HG03066 (cell line): ENCODE data around the gene IQCH.

Experiments used
- ATAC-seq: cut with Tn5 transposase; IDR thresholded peaks from one replicate; pipeline ENCODE4 v1.9.1; 2021; ENCODE audit warnings: low read depth; ENCODE audit not compliant: unreplicated experiment

IQCH gene

DNA sequence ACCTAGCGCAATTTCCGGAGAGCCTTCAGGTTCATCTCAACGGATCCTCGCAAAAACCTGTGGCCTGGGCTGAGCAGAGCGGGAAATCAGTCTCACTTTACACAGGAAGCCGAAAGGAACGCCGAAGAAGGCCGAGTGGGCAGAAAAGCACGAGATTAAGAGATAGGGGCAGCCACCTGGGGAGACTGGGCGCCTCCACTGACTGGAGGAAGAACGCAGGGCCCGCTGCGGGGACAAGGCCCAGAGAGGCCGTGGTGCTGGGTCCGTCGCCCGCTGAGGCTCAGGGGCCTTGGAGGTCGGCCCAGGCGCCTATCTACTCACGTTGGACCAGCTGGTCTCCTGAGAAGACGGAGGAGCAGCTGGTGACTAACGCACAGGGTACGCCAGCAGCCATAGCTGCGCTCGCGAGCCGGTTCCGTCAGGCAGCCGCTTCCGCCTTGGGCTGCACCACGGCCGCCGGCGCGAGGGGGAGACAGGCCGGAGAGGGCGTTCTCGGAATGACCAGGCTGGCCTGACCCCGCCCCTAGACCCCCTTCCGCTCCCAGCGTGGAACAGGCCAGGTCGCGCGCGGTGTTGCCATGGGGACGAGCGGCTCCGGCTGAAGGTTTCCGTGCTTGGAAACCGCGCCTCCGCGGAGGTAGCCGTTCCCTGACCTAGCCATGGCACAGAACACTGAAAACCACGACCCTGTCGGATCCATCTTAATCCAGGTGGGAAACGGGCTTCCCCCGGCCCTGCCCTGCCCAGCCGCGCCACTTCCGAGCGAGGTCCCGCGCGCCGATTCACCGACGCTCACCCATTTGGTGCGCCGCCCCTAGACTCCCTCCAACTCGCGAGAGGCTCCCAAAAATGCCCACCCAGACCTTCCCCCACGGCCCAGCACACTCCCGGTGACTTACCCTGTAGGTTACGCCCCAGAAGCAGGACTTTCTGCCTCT is at the start of gene IQCH, which contains the start of gene AAGAB:
IQCH (plus strand) TSS at position 549 of the 938 bp plus-strand sequence; CDS start at position 660, 111 bp downstream.
AAGAB (minus strand) TSS at position 424 of the 938 bp plus-strand sequence; CDS start at position 394, 30 bp downstream.
- ATAC-seq, result peak; percentile 92

DNA sequence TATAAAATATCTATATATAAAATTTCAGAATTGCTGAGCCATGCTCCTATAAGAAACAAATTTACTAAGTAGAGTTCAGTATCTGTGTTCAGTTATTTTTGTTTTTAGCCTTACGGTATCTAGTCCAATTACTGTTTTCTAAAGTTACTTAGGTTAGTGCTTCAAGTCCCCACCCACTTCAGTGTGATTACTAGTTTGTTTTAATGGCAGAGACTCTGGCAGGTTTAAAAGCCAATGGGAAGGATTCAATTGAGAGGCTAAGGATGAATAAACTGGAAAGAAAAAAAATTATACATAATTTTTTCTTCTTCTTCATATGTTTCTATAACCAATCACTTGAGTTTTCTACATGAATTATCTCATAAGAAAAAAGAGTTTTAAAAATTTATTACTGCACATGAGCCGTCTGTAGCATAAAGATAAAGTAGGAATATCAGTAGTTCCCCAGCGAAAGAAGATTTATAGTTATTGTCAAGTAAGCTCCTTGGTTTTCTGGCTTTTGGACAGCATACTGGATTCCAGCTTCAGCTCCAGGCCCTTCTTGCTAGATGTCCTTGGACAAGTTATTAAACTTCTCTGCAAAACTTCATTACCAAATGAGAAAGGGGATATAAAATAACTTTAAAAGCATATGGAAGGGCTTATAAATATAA is 46.9 kb upstream of the IQCH start:
- no peak for ATAC-seq

DNA sequence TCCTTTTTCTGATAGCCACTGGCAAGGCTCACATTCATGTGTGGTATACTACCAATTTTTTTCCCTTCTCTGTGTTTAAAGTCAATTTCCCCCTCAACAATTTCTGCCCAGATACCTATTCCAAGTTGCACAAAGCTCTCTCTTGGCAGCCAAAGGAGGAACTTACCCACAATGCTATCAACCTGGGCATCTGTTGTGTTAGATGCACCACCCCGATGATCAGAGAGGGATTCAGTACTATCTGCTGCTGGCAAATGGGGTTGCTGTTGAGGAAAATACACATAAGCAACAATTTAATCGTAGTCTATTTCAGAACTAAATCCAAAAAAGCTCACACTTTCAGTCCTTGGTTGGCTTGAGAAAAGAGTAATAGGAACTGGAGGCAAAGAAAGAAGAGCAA is 46.2 kb upstream of the IQCH start:
- no peak for ATAC-seq

DNA sequence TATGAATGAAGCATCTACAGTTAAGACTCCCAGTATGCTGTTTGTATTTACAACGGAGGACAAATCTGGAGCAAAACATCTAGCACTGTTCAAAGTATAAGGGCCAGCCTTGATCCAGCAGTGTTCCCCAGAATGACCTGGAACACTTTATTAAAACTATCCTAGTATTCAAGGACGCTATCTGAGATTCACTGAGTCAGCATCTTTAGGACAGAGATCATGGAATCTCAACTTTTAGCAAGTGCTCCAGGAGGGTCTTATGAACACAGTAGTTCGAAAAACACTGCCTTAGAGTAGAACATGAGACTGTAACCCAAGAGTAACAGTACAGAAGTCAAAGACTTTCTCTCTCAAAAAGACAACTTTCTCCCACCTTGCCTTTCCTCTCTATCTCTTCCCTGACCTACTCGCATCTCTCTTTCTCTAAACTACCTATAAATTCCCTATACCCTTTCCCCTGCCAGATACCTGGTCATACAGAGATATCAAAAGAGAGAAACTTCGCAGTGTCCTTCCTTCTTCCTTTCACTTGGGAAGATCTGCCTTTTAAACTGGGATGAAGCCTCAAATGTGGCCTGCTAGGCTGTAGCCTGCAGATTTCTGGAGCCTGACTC is 43.9 kb upstream of the IQCH start:
- ATAC-seq, result no peak

DNA sequence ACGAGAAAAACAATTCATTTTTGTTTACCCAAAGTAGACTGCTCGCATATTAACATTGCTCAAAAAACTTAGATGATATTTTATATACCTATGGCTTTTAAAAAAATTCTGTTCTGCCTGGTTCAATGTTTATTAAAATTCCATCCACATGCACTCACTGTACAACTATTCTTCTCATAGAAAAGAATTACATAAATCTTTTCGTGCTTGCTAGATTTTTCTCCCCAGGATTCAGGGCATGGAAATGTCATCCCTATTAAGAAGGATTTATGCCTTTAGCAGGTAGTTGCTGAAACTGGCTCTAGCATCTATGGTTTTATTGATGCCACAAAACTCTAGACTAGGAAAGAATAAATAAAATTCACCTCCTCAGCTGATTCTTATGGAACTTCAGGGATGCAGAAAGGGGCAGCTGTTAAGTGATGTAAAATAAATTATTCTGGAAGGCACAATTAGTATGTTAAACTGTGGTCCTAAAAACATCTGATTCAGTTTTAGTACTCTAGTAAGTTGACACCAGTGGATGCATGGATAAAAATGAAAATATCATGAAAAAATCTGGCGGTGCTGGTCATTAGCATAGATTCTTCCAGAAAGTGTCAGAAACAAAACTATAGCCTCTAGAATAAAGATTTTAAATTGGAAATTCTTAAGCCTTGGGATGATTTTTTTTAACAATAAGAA is 41.8 kb upstream of the IQCH start:
- ATAC-seq, result no peak

DNA sequence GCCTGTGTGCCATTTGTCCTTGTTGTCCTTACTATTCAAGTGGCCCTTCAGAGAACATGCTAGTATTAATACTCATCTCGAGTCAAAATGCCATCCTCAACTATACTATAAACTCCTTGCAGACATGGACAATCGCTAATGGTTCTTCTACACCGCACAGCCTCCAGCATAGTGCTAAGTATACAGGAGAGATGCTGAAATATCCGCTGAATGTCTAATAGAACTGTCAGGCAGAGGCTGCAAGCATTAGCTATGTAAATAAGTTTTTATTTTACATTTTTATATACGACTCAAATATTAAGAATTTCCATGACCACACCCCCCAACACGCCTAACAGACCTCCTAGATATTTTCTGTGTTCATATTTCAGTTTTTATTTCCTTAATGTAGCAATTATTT is 39.5 kb upstream of the IQCH start:
- no peak for ATAC-seq

DNA sequence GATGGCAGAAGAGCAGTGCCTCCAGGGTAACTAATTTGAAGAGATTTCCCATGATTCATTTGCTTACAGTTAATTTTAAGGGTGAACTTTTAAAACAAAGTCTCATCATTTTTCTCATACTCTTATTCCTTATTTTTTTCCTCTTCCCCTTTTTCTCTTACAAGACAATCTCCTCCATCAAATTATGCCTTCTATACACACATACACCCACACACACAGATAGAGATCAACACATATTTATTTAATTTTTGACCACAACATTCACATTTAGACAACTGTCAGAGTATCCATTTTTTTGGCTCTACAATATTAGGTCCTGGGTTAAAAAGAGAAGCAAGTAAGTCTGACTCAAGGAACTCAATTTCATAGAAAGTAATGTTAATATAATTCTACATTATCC is 37.7 kb upstream of the IQCH start:
- ATAC-seq, result no peak

DNA sequence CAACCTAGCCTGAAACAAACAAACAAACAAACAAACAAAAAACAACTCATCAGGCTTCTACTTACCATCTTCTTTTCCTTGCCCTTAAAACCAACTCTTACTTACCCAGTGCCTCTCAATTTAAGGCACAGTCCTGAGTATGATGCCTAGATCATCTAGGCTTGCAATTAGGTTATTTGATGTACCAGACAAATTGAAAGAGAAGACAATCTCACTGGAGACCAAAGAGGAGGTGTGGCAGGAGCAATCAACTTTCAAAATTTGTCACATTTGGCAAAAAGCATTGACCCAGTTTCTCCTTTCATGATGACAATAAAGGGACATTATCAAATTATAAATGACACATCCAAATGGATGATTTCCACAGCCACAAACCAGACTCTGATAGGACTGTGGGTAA is 36.2 kb upstream of the IQCH start:
- no peak for ATAC-seq

DNA sequence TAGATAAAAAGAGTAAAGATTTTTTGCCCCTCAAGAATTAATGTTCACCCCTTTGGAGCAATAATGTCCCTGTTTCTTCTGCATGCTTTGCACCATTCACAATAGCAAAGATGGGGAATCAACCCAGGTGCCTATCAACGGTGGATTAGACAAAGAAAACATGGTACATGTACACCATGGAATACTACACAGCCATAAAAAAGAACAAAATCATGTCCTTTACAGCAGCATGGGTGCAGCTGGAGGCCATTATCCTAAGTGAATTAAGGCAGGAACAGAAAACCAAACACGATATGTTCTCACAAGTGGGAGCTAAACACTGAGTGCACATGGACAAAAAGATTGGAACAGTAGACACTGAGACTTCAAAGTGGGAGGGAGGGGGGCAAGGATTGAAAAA is 35.3 kb upstream of the IQCH start:
- ATAC-seq, result no peak

DNA sequence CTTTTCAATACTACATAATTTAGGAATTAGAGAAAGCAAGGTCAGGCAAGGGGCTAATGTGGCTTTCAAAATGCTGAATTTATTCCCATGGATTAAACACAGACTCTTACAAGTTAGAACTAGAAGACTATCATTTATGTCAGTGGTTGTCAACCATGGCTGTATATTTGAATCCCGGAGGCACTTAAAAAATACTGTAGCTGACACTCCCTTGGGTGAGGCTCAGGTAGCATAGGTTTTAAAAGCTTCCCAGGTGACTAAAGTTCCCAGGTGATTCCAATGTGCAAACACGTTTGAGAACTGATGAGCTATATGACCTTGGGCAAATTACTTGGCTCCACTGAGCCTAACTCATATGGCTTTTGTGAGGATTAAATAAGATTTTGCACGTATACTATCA is 29.7 kb upstream of the IQCH start:
- no peak for ATAC-seq

DNA sequence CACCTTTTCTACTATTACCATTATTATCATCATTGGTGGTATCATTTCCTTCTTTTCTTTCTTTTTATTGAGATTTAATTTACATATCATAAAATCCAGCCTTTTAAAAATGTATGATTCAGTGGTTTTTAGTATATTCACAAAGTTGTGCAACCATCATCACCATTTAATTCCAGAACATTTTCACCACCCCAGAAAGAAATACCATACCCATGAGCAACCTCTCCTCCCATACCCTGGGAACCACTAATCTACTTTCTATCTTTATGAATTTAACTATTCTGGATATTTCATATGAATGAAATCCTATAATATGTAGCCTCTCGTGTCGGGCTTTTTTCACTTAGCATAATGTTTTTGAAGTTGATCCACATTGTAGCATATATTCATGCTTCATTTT is 29.2 kb upstream of the IQCH start:
- no peak for ATAC-seq

DNA sequence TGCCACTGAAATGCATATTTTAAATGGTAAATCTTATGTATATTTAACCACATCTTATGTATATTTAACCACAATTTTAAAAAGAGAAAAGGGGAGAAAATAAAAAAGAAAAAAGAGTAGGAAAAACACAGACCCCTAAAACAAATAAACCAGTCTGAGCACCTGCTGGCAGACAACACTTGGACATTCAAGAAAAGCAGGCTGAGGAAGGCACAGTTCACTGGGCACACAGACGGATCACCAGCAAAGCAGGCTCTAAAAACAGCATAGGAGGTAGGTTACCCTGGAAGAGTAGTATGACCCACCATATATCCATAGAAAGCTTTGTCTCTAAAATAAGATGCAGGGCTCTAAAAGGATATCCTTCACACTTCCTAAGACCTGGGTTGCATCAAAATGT is 27.2 kb upstream of the IQCH start:
- no peak for ATAC-seq

DNA sequence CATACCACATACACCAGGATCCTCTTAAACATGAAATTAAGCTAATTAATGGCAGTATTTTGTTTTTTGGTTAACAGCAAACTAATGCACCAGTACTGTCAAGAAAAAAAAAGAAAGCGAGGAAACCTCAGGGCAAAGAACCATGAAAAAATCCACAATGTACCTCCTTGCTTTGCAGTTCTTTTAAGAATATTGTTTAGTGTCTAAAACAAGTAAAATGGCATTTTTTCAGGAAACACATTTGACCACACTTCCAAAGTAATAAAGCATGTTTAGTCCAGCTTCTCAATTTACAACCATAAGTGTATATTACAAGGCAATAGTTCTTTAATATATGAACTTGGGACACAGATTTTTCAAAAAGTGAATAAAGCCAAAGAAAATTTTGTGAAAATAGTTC is 26.7 kb upstream of the IQCH start:
- no peak for ATAC-seq

DNA sequence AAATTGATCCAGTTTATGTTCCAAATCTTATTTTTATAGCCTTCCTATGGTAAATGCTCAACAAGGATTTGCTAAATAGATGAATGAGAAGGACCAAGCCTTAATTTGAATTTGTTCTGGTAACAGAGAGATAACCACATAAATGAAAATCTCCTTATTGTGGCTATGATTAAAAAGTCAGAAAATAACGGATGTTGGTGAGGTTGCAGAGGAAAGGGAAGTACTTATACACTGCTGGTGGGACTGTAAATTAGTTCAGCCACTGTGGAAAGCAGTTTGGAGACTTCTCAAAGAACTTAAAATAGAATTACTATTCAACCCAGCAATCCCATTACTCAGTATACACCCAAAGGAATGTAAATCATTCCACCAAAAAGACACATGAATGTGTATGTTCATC is 26.3 kb upstream of the IQCH start:
- no peak for ATAC-seq

DNA sequence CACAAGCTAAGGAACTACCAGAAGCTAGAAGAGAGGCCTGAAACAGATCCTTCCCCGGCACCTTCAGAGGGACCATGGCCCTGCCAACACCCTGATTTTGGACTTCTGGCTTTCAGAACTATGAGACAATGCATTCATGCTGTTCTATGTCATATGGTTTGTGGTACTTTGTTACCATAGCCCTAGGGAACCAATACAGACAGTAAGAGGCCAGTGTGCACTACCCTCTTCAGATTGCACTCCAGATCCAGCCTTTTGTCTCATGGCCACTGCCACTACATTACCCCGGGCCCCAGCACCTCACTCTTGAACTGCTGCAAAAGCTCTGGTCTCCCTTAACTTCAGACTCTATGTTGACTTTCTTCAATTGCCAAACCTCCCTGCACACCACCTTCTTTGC is 24.1 kb upstream of the IQCH start:
- ATAC-seq, result no peak

DNA sequence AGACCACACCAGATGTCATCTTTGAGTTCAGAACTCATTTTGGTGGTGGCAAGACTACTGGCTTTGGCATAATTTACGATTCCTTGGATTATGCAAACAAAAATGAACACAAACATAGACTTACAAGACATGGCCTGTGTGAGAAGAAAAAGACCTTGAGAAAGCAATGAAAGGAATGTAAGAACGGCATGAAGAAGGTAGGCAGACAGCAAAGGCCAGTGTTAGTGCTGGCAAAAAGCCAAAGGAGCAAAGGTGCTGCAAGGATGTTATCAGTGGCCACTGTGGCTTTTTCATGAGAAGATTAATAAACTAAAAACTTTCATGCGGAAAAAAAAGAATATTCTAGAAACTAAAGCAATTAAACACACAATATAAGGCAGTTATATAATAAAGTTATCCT is 22.0 kb upstream of the IQCH start:
- no peak for ATAC-seq

DNA sequence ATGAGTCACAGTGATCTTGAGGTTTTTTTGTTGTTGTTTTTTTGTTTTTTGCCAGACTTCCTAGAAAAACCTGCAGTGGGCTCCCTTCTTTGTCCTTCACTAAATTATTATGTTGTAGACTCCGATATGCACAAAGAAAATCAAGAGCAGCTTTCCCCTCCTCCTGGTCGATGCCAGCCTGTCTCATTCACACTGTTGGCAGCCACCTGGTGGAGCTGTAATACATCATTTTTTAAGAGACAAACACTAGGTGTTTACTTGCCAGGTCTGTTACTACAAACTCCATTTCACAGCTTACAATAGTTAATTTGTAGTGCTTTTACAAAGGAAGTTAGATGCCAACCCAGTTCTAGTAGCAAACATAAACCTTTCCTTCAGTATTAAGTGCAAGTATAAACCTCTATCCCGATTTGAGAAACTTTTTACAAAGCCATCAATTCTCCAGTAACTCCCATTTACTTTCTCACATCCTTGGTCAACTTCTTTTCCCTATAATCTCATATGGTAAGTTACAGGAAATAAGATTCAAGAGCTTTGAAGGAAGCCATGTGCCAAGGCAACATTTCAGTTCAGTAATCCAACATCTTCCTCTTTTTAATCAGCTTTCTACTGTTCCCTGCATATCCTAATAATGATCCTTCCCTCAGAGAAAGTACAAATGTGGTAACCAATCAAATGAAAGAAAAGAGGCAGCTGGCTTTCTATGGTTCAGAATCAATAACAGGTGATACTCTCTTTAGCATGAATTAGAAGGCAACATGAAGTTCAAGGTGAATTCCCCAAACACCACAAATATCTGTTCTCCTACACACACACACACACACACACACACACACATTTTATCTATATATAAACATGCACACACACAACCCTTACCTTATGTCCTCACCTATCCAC is 14.1 kb upstream of the IQCH start:
- peak; percentile 24 for ATAC-seq

DNA sequence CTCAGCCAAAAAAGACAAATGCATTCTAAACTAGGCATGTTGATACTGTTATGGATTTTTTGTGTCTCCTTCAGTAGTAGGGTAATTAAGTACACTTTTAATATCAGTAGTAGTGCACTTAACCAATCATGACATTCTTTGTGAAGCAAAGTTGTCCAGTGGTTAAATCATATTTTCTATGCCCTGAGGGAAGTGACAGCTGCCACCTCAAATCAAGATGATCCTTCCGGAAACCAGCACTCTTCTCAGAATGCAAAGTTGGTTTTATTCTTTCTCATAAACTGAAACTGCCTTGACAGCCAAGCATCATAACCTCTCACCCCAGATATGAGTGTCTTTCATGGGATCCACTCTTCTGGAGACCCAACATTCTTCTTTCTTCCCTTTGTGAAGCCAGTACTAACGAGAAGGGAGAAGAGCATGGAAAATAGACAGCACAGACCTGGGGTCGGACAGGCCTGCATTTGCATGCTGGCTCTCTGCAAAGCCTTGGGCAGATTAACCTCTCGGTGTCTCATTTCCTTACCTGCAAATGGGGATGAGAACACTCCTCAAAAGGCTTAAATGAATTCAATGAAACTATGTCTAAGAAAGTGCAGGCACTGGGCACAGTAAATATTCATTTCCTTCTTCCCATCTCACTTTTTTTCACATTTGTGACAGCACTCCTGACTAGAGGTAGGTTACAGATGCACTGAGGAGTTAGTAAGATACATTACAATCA is 13.3 kb upstream of the IQCH start:
- ATAC-seq, result peak; percentile 64

DNA sequence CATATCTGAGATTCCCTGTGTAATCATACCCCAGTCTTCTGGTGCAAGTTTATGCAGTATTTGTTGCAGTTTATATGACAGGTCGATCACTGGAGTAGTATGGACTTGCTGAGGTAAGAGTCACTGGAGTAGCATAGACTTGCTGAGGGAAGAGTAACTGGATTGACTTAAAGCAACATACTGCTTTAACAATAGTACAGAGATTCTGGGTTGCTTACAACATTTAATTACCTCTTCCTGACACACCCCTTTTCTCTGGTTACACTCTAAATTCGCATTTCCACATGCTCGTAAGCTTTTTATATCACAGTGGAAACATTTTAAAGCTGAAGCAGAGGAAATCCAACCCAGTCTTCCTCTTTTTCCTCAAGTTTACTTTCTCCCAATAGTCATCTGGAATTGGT is 11.9 kb upstream of the IQCH start:
- no peak for ATAC-seq
